Measurements from ENCODE around the gene PDCD2L. TPM values are rescaled to one million over a fixed set of nuclear protein-coding genes. Genes with fewer than 3 reads are reported as not detected.
"Not testable (repeated sequence)": the region's sequence is repeated elsewhere in the genome, so short reads cannot be mapped to it uniquely, and the experiment has no call there.

PDCD2L gene
- total RNA-seq, 4 donors from 2014 or later: 5.6 to 10.6 (median 7.2) TPM; not detected in 1

DNA sequence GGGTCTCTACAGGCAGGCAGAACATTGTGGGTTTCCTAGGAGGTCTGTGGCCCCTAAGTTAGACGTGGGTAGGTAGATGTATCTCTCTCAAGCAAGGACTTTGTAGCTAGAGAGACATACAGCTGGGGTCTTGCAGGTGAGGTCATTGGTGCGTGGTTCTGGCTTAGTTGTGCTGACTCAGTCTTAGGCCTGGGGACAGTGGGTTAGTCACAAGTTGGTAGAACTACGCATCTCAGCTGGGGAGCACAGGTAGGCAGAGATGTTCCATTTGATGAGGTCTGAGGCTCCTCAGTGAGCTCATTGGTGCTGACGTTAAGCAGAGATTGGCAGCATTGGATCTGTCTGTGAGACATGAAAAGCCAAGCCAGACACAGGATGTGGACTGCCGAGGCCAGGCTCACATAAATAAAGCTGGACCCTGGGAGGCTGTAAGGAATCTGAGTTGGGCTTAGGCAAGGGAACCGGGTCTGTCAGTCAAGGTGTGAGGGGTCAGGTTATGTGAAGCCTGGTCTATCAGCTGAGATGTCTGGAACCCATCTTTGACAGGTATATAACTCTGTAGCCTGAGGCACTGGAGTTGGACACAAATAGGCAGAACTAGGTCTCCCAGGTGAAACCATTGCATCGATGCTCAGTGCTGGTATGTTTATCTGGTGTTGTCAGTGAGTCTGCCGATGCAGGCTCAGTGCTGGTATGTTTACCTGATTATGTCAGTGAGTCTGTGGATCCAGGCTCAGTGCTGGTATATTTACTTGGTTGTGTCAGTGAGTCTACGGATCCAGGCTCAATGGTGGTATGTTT lies 17.4 kb upstream of the PDCD2L start:
- Histone ChIP-seq H3K4me1 (no peaks in the 10 kb centered on the region), H3K27ac (no peak overlapping the region), H3K36me3 (peaks cover 0 to 12% (median 5%) of the 10 kb centered on the region in 4 donors), H3K27me3 (no peaks in the 10 kb centered on the region), H3K4me3 (no peak overlapping the region), H3K9me3 (no peaks in the 10 kb centered on the region)
- no peak for DNase-seq
- 84% methylated on average over 9 of the region's 9 CpGs; no CpG with 5 or more reads in 1 of the 2 donors for WGBS, 2 donors (ENCODE audit: low coverage in 1 of 2)
- in situ Hi-C loops (cut with MboI; ENCODE audit: low pct_ligation_motif_present in 1 of 4, low pct_unique_long_range_greater_than_20kb in 1 of 4, low sequenced_read_pairs in 3 of 4): no loop called here
- TF ChIP-seq POLR2AphosphoS5 (IDR thresholded peaks at IDR 0.05) (no peak), POLR2A (IDR thresholded peaks at IDR 0.05) (no peak), EP300 (IDR thresholded peaks at IDR 0.05; ENCODE audit: low read depth) (no peak)
- TF ChIP-seq, protein P1, sequence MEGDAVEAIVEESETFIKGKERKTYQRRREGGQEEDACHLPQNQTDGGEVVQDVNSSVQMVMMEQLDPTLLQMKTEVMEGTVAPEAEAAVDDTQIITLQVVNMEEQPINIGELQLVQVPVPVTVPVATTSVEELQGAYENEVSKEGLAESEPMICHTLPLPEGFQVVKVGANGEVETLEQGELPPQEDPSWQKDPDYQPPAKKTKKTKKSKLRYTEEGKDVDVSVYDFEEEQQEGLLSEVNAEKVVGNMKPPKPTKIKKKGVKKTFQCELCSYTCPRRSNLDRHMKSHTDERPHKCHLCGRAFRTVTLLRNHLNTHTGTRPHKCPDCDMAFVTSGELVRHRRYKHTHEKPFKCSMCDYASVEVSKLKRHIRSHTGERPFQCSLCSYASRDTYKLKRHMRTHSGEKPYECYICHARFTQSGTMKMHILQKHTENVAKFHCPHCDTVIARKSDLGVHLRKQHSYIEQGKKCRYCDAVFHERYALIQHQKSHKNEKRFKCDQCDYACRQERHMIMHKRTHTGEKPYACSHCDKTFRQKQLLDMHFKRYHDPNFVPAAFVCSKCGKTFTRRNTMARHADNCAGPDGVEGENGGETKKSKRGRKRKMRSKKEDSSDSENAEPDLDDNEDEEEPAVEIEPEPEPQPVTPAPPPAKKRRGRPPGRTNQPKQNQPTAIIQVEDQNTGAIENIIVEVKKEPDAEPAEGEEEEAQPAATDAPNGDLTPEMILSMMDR (IDR thresholded peaks at IDR 0.05): no peak
- intact Hi-C loops (cut with DNase I; ENCODE audit: low total_unique reads): no loop called here

GRCh38 chr19:34387446-34387810 lies 16.8 kb upstream of the PDCD2L start:
- in situ Hi-C loops (cut with MboI; ENCODE audit: low pct_ligation_motif_present in 1 of 4, low pct_unique_long_range_greater_than_20kb in 1 of 4, low sequenced_read_pairs in 3 of 4): no loop called here
- peaks cover 0 to 6% (median 3%) of the 10 kb centered on the region in 4 donors for H3K36me3 ChIP-seq

GRCh38 chr19:34388745-34389144 lies 15.5 kb upstream of the PDCD2L start:
- 94 to 100% methylated on average over 1 to 2 of the region's 2 CpGs for WGBS, 2 donors (ENCODE audit: low coverage in 1 of 2)
- H3K36me3 ChIP-seq; H3K4me3 ChIP-seq; intact Hi-C loops (cut with DNase I; ENCODE audit: low total_unique reads); H3K27me3 ChIP-seq; DNase-seq; H3K9me3 ChIP-seq; H3K4me1 ChIP-seq; in situ Hi-C loops (cut with MboI; ENCODE audit: low pct_ligation_motif_present in 1 of 4, low pct_unique_long_range_greater_than_20kb in 1 of 4, low sequenced_read_pairs in 3 of 4); H3K27ac ChIP-seq: not testable (repeated sequence)

More at GRCh38 chr19:34387446-34387810, 16.8 kb upstream of the PDCD2L start:
- TF ChIP-seq, protein P1 (IDR thresholded peaks at IDR 0.05): no peak
- no peaks in the 10 kb centered on the region for H3K27me3 ChIP-seq
- H3K27ac ChIP-seq: no peak overlapping the region
- WGBS, 2 donors (ENCODE audit: low coverage in 1 of 2): 87% methylated on average over 1 of the region's 1 CpG; no CpG with 5 or more reads in 1 of the 2 donors
- intact Hi-C loops (cut with DNase I; ENCODE audit: low total_unique reads): no loop called here
- no peak overlapping the region for H3K4me3 ChIP-seq
- DNase-seq: no peak
- no peaks in the 10 kb centered on the region for H3K4me1 ChIP-seq
- H3K9me3 ChIP-seq: no peaks in the 10 kb centered on the region

DNA sequence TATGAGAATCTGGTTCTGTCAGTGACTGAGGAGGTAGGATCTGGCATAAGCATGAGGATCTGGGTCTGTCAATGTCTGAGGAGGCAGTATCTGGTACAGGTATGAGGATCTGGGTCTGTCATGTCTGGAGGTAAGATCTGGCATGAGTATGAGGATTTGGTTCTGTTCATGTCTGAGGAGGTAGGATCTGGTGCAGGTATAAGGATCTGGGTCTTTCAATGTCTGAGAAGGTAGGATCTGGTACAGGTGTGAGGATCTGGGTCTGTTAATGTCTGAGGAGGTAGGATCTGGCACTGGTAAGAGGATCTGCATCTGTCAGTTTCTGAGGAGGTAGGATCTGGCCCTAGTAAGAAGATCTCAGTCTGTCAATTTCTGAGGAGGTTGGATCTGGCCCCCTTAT lies 12.4 kb upstream of the PDCD2L start:
- no peaks in the 10 kb centered on the region for H3K27me3 ChIP-seq

More for the DNA sequence above, 12.4 kb upstream of the PDCD2L start:
- intact Hi-C loops (cut with DNase I; ENCODE audit: low total_unique reads) (no loop called here), in situ Hi-C loops (cut with MboI; ENCODE audit: low pct_ligation_motif_present in 1 of 4, low pct_unique_long_range_greater_than_20kb in 1 of 4, low sequenced_read_pairs in 3 of 4) (no loop called here)
- no peaks in the 10 kb centered on the region for H3K4me1 ChIP-seq
- no peak for DNase-seq
- no peak overlapping the region for H3K4me3 ChIP-seq
- TF ChIP-seq, protein P1 (IDR thresholded peaks at IDR 0.05): no peak
- no peak for TF ChIP-seq EP300 (IDR thresholded peaks at IDR 0.05; ENCODE audit: low read depth)
- H3K9me3 ChIP-seq: no peaks in the 10 kb centered on the region
- peaks cover 0 to 28% (median 11%) of the 10 kb centered on the region in 4 donors for H3K36me3 ChIP-seq
- H3K27ac ChIP-seq: no peak overlapping the region
